Colonic mucosa (tissue), 4 donors: ENCODE measurements around the gene ISX. TPM values are rescaled to one million over a fixed set of nuclear protein-coding genes. Genes with fewer than 3 reads are reported as not detected.

Experiments
- DNase-seq: peaks from one replicate; pipeline ENCODE4 v3.0.0-alpha.2; 2020
- H3K27ac ChIP-seq: fragments of 200-600 bp; one replicate; pipeline ENCODE4 v1.8.0; 2021
- H3K27me3 ChIP-seq: fragments of 200-600 bp; one replicate; pipeline ENCODE4 v1.8.0; 2021
- H3K36me3 ChIP-seq: fragments of 200-600 bp; one replicate; pipeline ENCODE4 v1.8.0; 2021
- H3K4me1 ChIP-seq: fragments of 200-600 bp; one replicate; pipeline ENCODE4 v1.8.0; 2021; ENCODE audit warnings: mild to moderate bottlenecking
- H3K4me3 ChIP-seq: fragments of 200-600 bp; one replicate; pipeline ENCODE4 v1.8.0; 2021
- H3K9ac ChIP-seq, 2 donors: one replicate each; pipeline ENCODE4 v1.7.0; 2013; ENCODE audit warnings: control low read depth in 2 of 2, low read depth in 2 of 2, low read length in 2 of 2
- H3K9me3 ChIP-seq: fragments of 200-600 bp; one replicate; pipeline ENCODE4 v1.8.0; 2021
- intact Hi-C: fragments of 100-400 bp; cut with DNase I; formaldehyde crosslinking; loops from one replicate; pipeline ENCODE4 v1.14.1; 2022
- total RNA-seq, 2 donors: library from RNA; stranded (reverse); fragmentation: NEBNext Ultra II Directional in 1 of 2; extraction: Animal tissue kit (Norgen Biotek cat#: 25700) in 1 of 2; gene quantifications; one replicate each; pipeline ENCODE4 v1.2.1, GENCODE V29; 2021
- TF ChIP-seq, protein P1 (sequence below): fragments of 200-600 bp; IDR thresholded peaks from one replicate; pipeline ENCODE4 v1.8.0; 2022; ENCODE audit warnings: antibody characterized with exemption, mild to moderate bottlenecking
- donor health status: healthy.
- donor health status: DM: no; HTN: no; CAD: no.
- donor health status: DM: no; HTN: no; CAD: no.

Gene ISX
- total RNA-seq, 2 donors from 2014 or later = 36.4 to 53.1 TPM

DNA sequence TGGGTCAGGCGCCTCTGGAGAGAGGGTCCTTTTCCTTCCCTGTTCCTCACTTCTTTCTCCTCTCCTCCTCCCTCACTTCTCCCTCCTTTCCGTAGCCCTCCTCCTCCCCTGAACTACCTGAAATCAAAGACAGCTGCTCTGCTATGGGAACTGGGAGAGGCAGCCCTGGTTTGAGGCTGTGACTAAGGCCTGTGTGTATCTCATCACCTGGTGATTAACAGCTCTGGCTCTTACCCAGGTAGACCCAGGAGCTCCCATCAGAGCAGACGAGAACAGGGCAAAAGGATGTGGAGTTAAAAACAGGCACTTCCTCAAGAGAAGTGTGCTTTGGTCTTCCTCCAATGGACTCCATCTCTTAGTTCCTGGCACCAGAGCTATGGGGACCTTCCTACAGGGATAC is 5.8 kb downstream of the ISX start:
- Histone ChIP-seq H3K27ac (no peak overlapping the region), H3K4me1 (peaks cover 3% of the 10 kb centered on the region), H3K36me3 (no peaks in the 10 kb centered on the region), H3K27me3 (no peaks in the 10 kb centered on the region), H3K9me3 (no peaks in the 10 kb centered on the region), H3K4me3 (no peak overlapping the region), H3K9ac (no peak overlapping the region)
- TF ChIP-seq, protein P1, sequence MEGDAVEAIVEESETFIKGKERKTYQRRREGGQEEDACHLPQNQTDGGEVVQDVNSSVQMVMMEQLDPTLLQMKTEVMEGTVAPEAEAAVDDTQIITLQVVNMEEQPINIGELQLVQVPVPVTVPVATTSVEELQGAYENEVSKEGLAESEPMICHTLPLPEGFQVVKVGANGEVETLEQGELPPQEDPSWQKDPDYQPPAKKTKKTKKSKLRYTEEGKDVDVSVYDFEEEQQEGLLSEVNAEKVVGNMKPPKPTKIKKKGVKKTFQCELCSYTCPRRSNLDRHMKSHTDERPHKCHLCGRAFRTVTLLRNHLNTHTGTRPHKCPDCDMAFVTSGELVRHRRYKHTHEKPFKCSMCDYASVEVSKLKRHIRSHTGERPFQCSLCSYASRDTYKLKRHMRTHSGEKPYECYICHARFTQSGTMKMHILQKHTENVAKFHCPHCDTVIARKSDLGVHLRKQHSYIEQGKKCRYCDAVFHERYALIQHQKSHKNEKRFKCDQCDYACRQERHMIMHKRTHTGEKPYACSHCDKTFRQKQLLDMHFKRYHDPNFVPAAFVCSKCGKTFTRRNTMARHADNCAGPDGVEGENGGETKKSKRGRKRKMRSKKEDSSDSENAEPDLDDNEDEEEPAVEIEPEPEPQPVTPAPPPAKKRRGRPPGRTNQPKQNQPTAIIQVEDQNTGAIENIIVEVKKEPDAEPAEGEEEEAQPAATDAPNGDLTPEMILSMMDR = no peak
- intact Hi-C loops = no loop called here
- DNase-seq = peak; percentile 32

DNA sequence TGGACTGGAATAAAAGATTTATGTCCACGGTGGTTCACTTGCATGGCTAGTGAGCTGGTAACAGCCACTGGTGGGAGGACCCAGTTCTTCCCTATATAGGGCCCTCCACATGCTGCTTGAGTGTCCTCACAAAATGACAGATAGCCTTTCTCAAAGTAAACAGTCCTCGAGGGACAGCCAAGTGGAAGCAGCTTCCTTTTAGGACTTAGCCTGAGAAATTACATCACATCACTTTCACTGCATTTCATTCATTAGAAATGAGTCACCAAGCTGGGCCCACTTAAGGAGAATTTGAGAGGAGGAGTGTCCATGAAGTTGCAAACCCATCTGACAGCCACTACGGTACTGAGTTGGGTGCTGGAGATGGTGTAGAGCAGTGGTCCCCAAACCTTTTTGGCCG is 7.0 kb downstream of the ISX start:
- Histone ChIP-seq H3K4me3 (no peak overlapping the region), H3K36me3 (no peaks in the 10 kb centered on the region), H3K9ac (no peak overlapping the region), H3K27me3 (no peaks in the 10 kb centered on the region), H3K27ac (no peak overlapping the region), H3K9me3 (no peaks in the 10 kb centered on the region), H3K4me1 (peaks cover 3% of the 10 kb centered on the region)
- DNase-seq = no peak
- intact Hi-C loops = no loop called here
- TF ChIP-seq, protein P1 = no peak

DNA sequence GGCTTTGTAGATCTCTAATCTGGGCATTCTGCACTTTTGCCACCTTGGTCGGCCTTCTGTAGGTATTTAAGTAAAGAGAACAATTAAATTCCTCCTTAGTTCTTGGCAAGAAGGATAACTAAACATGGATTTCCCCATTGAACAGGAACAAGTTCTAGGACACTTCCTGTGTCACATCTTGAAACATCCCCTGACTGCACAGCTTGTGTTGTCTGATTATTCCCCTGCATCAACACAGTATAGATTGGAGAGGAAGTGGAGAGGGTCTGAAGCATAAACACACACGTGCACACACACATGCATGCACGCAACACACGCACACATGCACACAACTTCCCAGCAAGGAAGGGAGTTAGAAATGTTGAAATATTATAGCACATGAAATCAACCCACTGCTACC is 8.6 kb downstream of the ISX start:
- Histone ChIP-seq H3K4me3 (no peak overlapping the region), H3K27ac (no peak overlapping the region), H3K4me1 (peaks cover 3% of the 10 kb centered on the region), H3K9me3 (no peaks in the 10 kb centered on the region), H3K36me3 (no peaks in the 10 kb centered on the region), H3K9ac (no peak overlapping the region), H3K27me3 (no peaks in the 10 kb centered on the region)
- no peak for DNase-seq
- intact Hi-C loops = no loop called here
- TF ChIP-seq, protein P1 = no peak

DNA sequence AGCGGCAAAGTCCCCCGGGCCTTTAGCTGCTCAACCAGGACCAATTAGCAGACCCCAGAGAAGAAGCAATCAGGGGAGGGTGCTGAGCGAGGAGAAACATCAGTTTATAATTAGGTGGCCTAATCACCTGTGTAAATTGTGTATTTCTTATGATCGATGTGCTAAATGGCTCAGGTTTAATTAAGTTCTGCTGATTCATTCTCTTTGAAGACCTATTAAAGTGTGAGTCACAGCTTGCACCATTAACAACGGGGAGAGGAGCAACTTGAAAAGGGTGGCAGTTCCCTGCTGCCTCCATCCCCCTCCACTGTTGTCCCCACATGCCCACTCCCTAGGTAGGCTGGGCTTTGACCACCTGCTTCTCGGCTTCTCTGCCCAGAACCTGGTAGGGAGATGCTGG is 10.7 kb downstream of the ISX start:
- H3K27ac ChIP-seq = no peak overlapping the region
- H3K9ac ChIP-seq = no peak overlapping the region
- intact Hi-C loops = no loop called here
- H3K4me3 ChIP-seq = no peak overlapping the region
- no peaks in the 10 kb centered on the region for H3K9me3 ChIP-seq
- no peaks in the 10 kb centered on the region for H3K36me3 ChIP-seq
- no peaks in the 10 kb centered on the region for H3K27me3 ChIP-seq
- H3K4me1 ChIP-seq = no peaks in the 10 kb centered on the region
- DNase-seq = no peak
- TF ChIP-seq, protein P1 = no peak

DNA sequence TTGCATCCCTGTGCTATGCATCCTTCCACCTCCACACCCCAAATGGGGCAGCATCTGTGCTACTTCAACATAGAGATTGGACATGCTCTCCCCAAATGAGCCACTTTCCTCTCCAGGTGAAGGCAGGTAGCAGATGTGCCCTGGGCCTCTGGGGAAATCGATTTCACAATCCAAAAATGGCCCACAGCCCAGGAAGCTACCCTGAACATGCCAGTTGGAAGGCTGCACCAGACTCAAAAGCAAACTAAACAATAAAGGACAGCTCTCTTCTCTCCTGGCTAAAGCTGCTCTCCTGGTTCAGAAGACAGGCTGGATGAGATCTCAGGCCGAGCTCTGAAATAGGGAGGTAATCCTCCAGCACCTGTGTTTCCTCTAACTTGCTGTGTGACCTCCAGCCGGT is 19.7 kb downstream of the ISX start:
- Histone ChIP-seq H3K9ac (no peak overlapping the region), H3K4me3 (no peak overlapping the region), H3K27me3 (no peaks in the 10 kb centered on the region), H3K36me3 (no peaks in the 10 kb centered on the region), H3K9me3 (no peaks in the 10 kb centered on the region), H3K4me1 (no peaks in the 10 kb centered on the region), H3K27ac (no peak overlapping the region)
- no peak for DNase-seq
- TF ChIP-seq, protein P1 = no peak
- intact Hi-C loops = no loop called here

DNA sequence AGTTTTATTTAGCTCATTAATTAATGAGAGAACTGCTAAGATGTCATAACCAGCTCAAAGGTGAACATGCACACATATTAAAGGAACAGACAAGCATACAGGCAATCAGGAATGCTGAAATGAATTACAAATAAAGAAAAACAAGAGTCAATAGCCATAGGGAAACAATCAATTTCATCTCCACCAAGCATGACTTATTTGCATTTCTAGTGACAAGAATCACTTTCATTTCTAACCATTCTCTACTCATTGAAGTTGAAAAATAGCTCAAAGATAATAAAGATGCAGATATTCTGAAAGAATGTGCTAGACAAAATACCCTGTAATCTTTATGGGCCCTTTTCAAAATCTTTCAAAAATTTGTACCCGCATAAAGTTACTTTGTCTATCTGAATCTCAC is 23.2 kb downstream of the ISX start:
- Histone ChIP-seq H3K4me1 (no peaks in the 10 kb centered on the region), H3K9me3 (no peaks in the 10 kb centered on the region), H3K4me3 (no peak overlapping the region), H3K27ac (no peak overlapping the region), H3K9ac (no peak overlapping the region), H3K36me3 (no peaks in the 10 kb centered on the region), H3K27me3 (no peaks in the 10 kb centered on the region)
- TF ChIP-seq, protein P1 = no peak
- no peak for DNase-seq
- intact Hi-C loops = no loop called here
